CD14-positive monocyte (primary cell): ENCODE measurements around the gene MACF1. TPM values are rescaled to one million over a fixed set of nuclear protein-coding genes. Genes with fewer than 3 reads are reported as not detected.

Experiments
- DNase-seq, 3 donors: peaks; one replicate each; pipeline ENCODE4 v3.0.0-alpha.2; 2011 to 2022
- H2AFZ ChIP-seq: 2 replicates; pipeline ENCODE4 v1.6.0; 2012; ENCODE audit warnings: mild to moderate bottlenecking, low read depth, low read length, inconsistent platforms; ENCODE audit not compliant: insufficient read depth, poor library complexity, severe bottlenecking
- H3K27ac ChIP-seq, 2 donors: 1 replicate in 1 of 2; 2 replicates in 1 of 2; pipeline ENCODE4 v1.5.1; 2012 to 2013; ENCODE audit warnings: low read length in 2 of 2, control low read depth in 1 of 2, inconsistent platforms in 1 of 2, low read depth in 1 of 2, mild to moderate bottlenecking in 1 of 2
- H3K27me3 ChIP-seq, 2 donors: one replicate each; pipeline versions ENCODE4 v1.6.0 to v1.6.1; 2011 to 2013; ENCODE audit warnings: low read length in 2 of 2; ENCODE audit not compliant: control insufficient read depth in 2 of 2, insufficient read depth in 2 of 2
- H3K36me3 ChIP-seq, 2 donors: replicated peaks in 1 of 2; 1 replicate in 1 of 2; 2 replicates in 1 of 2; pipeline versions ENCODE4 v1.5.1 to v1.6.1; 2012 to 2013; ENCODE audit warnings: low read length in 2 of 2, control low read depth in 1 of 2, inconsistent platforms in 1 of 2, mild to moderate bottlenecking in 1 of 2; ENCODE audit not compliant: insufficient read depth in 2 of 2, control insufficient read depth in 1 of 2
- H3K4me1 ChIP-seq, 2 donors: 1 replicate in 1 of 2; 2 replicates in 1 of 2; pipeline versions ENCODE4 v1.5.1 to v1.6.1; 2012 to 2013; ENCODE audit warnings: low read length in 2 of 2, control low read depth in 1 of 2, inconsistent platforms in 1 of 2, mild to moderate bottlenecking in 1 of 2, moderate library complexity in 1 of 2; ENCODE audit not compliant: insufficient read depth in 2 of 2, control insufficient read depth in 1 of 2
- H3K4me2 ChIP-seq: replicated peaks from 2 replicates; pipeline ENCODE3; 2012; ENCODE audit warnings: low read length, moderate library complexity, mild to moderate bottlenecking; ENCODE audit not compliant: poor library complexity, severe bottlenecking; ENCODE audit errors: extremely low read depth
- H3K4me3 ChIP-seq, 3 experiments: fragments of 200-600 bp in 1 of 3; sonication (generic) in 1 of 3; replicated peaks in 1 of 3; 1 replicate in 2 of 3; 2 replicates in 1 of 3; pipeline ENCODE4 v1.5.1; 2011 to 2013; ENCODE audit warnings: low read length in 3 of 3, mild to moderate bottlenecking in 3 of 3, control low read depth in 2 of 3, low read depth in 2 of 3, inconsistent platforms in 1 of 3, moderate library complexity in 1 of 3
- H3K79me2 ChIP-seq: 2 replicates; pipeline ENCODE4 v1.6.0; 2012; ENCODE audit warnings: mild to moderate bottlenecking, control low read depth, inconsistent platforms, low read length, moderate library complexity; ENCODE audit not compliant: insufficient read depth
- H3K9ac ChIP-seq: 2 replicates; pipeline ENCODE4 v1.6.0; 2017; ENCODE audit warnings: low read length, mild to moderate bottlenecking; ENCODE audit not compliant: insufficient read depth, poor library complexity, severe bottlenecking
- H3K9me3 ChIP-seq, 2 donors: replicated peaks in 1 of 2; 1 replicate in 1 of 2; 2 replicates in 1 of 2; pipeline versions ENCODE4 v1.5.1 to v1.6.1; 2012 to 2013; ENCODE audit warnings: low read length in 2 of 2, control low read depth in 1 of 2; ENCODE audit not compliant: control insufficient read depth in 1 of 2, insufficient read depth in 1 of 2
- H4K20me1 ChIP-seq: 2 replicates; pipeline ENCODE4 v1.6.0; 2012; ENCODE audit warnings: mild to moderate bottlenecking, low read length, control low read depth, moderate library complexity; ENCODE audit not compliant: insufficient read depth
- H3K27ac Mint-ChIP-seq, 7 donors: one replicate each; pipeline ENCODE4 v1.8.0; 2020; ENCODE audit warnings: mild to moderate bottlenecking in 7 of 7, mixed read lengths in 7 of 7, moderate library complexity in 6 of 7, inconsistent platforms in 2 of 7
- H3K27me3 Mint-ChIP-seq, 3 donors: one replicate each; pipeline ENCODE4 v1.8.0; 2021 to 2022; ENCODE audit warnings: low read depth in 3 of 3, mild to moderate bottlenecking in 3 of 3, mixed read lengths in 3 of 3, moderate library complexity in 3 of 3, inconsistent platforms in 1 of 3
- H3K36me3 Mint-ChIP-seq, 2 donors: one replicate each; pipeline ENCODE4 v1.8.0; 2020; ENCODE audit warnings: mixed read lengths in 2 of 2, inconsistent platforms in 1 of 2, mild to moderate bottlenecking in 1 of 2
- H3K4me1 Mint-ChIP-seq: one replicate; pipeline ENCODE4 v1.8.0; 2020; ENCODE audit warnings: mild to moderate bottlenecking, mixed read lengths
- H3K4me3 Mint-ChIP-seq, 2 donors: one replicate each; pipeline ENCODE4 v1.8.0; 2020; ENCODE audit warnings: mild to moderate bottlenecking in 2 of 2, mixed read lengths in 2 of 2, moderate library complexity in 1 of 2
- H3K9me3 Mint-ChIP-seq, 7 donors: one replicate each; pipeline ENCODE4 v1.8.0; 2020 to 2022; ENCODE audit warnings: mixed read lengths in 7 of 7, mild to moderate bottlenecking in 6 of 7, moderate library complexity in 6 of 7, inconsistent platforms in 2 of 7
- CTCF ChIP-seq: fragments of 200-600 bp; IDR thresholded peaks from one replicate; pipeline ENCODE4 v1.8.0; 2022; ENCODE audit warnings: antibody characterized with exemption, mild to moderate bottlenecking
- WGBS: methylation state at CpG from one replicate; pipeline ENCODE4 v1.1.5; 2013; ENCODE audit warnings: missing lambda C conversion rate; ENCODE audit not compliant: insufficient coverage; 5-methylcytosine and 5-hydroxymethylcytosine counted together
- intact Hi-C, 2 donors: fragments of 100-400 bp; cut with micrococcal nuclease; formaldehyde crosslinking; loops; one replicate each; pipeline versions ENCODE4 v1.15.0 to v1.15.1; 2023
- polyA plus RNA-seq, 3 donors: library from polyadenylated mRNA; depleted of rRNA in 1 of 3; unstranded in 2 of 3; stranded (reverse) in 1 of 3; fragments of 300-500 nt in 2 of 3; fragments of >200 nt in 1 of 3; fragmentation: Illumina TruSeq in 2 of 3; gene quantifications; 1 replicate in 2 of 3; 2 replicates in 1 of 3; pipeline ENCODE4 v1.2.3, GENCODE V29; 2012 to 2021

MACF1 gene
- polyA plus RNA-seq, 3 donors, result 3.4 to 36.8 (median 4.5) TPM

GRCh38 chr1:39183503-39184353 lies 20.8 kb upstream of the MACF1 start:
- H3K36me3 Mint-ChIP-seq, result no peaks in the 10 kb centered on the region
- DNase-seq, result peak; percentile 48 to 84 (median 64)
- peak; percentile 65 for TF ChIP-seq CTCF
- H3K79me2 ChIP-seq, result no peaks in the 10 kb centered on the region
- no peaks in the 10 kb centered on the region for H3K9me3 ChIP-seq
- intact Hi-C loops, result no loop called here
- H3K27me3 ChIP-seq, result no peaks in the 10 kb centered on the region
- H3K4me1 Mint-ChIP-seq, result peaks cover 17% of the 10 kb centered on the region
- no peak overlapping the region for H2AFZ ChIP-seq
- H3K27me3 Mint-ChIP-seq, result peaks cover 0 to 2% (median 0%) of the 10 kb centered on the region in 3 donors
- H4K20me1 ChIP-seq, result peaks cover 9% of the 10 kb centered on the region
- no peak overlapping the region for H3K4me3 Mint-ChIP-seq
- H3K4me3 ChIP-seq, result no peak overlapping the region
- H3K4me2 ChIP-seq, result no peak overlapping the region
- no peaks in the 10 kb centered on the region for H3K9me3 Mint-ChIP-seq
- H3K36me3 ChIP-seq, result no peaks in the 10 kb centered on the region
- H3K27ac ChIP-seq, result no peak overlapping the region
- H3K4me1 ChIP-seq, result peaks cover 0 to 9% of the 10 kb centered on the region in 2 donors
- peak overlapping the region in 4 of 7 donors; percentile 25 to 57 (median 40) for H3K27ac Mint-ChIP-seq
- no peak overlapping the region for H3K9ac ChIP-seq
- WGBS, result 94% methylated on average over 3 of the region's 4 CpGs

- Histone ChIP-seq H3K27me3 (no peaks in the 10 kb centered on the region), H3K27ac (no peak overlapping the region), H4K20me1 (peaks cover 9% of the 10 kb centered on the region), H3K36me3 (no peaks in the 10 kb centered on the region), H3K4me2 (no peak overlapping the region), H3K4me3 (no peak overlapping the region), H3K9ac (no peak overlapping the region), H2AFZ (no peak overlapping the region), H3K4me1 (peaks cover 0 to 9% of the 10 kb centered on the region in 2 donors), H3K9me3 (no peaks in the 10 kb centered on the region), H3K79me2 (no peaks in the 10 kb centered on the region)
- DNase-seq, result no peak
- H3K4me3 Mint-ChIP-seq, result no peak overlapping the region
- H3K9me3 Mint-ChIP-seq, result no peaks in the 10 kb centered on the region
- H3K27me3 Mint-ChIP-seq, result peaks cover 0 to 2% (median 0%) of the 10 kb centered on the region in 3 donors
- intact Hi-C loops, result no loop called here
- H3K27ac Mint-ChIP-seq, result peak overlapping the region in 3 of 7 donors; percentile 30 to 76 (median 57)
- peaks cover 17% of the 10 kb centered on the region for H3K4me1 Mint-ChIP-seq
- no peak for TF ChIP-seq CTCF
- WGBS, result 100% methylated on average over 3 of the region's 3 CpGs
- H3K36me3 Mint-ChIP-seq, result no peaks in the 10 kb centered on the region
Observed at GRCh38 chr1:39184354-39184818, 20.1 kb upstream of the MACF1 start.
